ENCODE results near the gene MTCL1. TPM values are rescaled to one million over a fixed set of nuclear protein-coding genes. Genes with fewer than 3 reads are reported as not detected.

Gene MTCL1
- total and polyA plus RNA-seq, 5 experiments from 2014 or later, result 0.13 to 0.41 TPM; not detected in 3

DNA sequence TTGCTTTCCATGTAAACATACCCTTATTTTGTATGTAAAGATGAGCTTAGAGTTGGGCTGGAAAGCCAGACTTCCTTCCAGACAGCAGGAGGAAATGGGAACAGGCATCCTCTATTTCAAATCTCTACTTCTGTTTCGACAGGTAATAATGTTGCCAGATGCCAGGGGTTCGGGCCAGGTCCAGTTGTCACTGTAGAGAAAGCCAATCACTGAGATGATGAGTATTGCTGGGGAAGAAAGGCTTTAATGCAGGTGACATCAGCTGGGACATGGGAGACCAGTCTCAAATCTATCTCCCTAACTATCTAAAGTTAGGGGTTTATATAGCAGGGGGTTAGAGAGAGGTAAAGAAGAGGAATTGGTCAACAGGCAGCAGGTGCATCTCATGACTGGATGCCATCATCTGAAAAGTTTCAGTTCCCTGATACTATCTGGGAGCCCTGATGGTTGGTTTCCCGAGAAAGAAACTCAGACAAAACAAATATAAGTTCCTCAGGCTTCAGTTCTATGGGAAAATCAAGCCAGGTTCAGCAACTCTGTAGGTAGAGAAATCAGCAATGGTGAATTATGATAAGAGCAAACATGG lies 9.3 kb upstream of the MTCL1 start:
- POLR2A ChIA-PET, result interaction anchor here (0.6 kb wide), 1 partner anchor 486 kb away, joined by 3 read pairs; no protein-coding TSS in a partner anchor
- H3K4me3 Mint-ChIP-seq, result no peak overlapping the region
- DNase-seq (no peak), ATAC-seq (no peak)
- peaks cover 0 to 8% (median under 1%) of the 10 kb centered on the region in 4 donors for H3K4me1 Mint-ChIP-seq
- no peak overlapping the region for H3K27ac Mint-ChIP-seq
- H3K27me3 Mint-ChIP-seq, result peaks cover 6 to 24% (median 12%) of the 10 kb centered on the region in 5 donors
- H3K9me3 Mint-ChIP-seq, result no peaks in the 10 kb centered on the region
- no peaks in the 10 kb centered on the region for H3K36me3 Mint-ChIP-seq

DNA sequence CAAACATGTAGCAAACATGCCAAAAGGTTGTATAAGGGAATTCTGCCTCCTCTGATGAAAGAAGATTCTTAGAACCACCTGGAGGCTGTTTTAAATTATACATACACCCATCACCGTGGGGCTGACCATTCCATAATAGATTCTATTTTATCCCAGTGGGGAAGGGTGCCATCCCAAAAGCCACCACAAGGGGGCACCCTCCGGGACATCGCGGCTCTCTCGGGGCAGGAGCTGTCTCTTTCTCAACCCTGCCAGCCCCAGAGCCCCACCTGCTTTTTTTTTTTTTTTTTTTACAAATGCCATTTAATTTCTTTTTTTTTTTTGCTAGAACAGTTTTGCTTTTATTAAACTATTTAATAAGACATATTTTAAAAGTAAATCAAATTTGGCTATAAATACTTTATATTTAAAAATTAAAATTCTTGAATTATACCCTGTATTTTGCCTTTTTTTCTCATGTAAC lies 8.6 kb upstream of the MTCL1 start:
- no peaks in the 10 kb centered on the region for H3K36me3 Mint-ChIP-seq
- peak; percentile 53 to 82 (median 72) for DNase-seq
- H3K4me1 Mint-ChIP-seq, result peaks cover 0 to 8% (median under 1%) of the 10 kb centered on the region in 4 donors
- peak overlapping the region in 1 of 10 donors; percentile 84 for H3K27ac Mint-ChIP-seq
- no peak overlapping the region for H3K4me3 Mint-ChIP-seq
- POLR2A ChIA-PET, result interaction anchor here (0.6 to 0.7 kb wide), 2 partner anchors 40 to 486 kb away, joined by 3 read pairs; no protein-coding TSS in a partner anchor
- H3K27me3 Mint-ChIP-seq, result peaks cover 10 to 30% (median 13%) of the 10 kb centered on the region in 5 donors
- ATAC-seq, result peak; percentile 86 to 93
- no peaks in the 10 kb centered on the region for H3K9me3 Mint-ChIP-seq

DNA sequence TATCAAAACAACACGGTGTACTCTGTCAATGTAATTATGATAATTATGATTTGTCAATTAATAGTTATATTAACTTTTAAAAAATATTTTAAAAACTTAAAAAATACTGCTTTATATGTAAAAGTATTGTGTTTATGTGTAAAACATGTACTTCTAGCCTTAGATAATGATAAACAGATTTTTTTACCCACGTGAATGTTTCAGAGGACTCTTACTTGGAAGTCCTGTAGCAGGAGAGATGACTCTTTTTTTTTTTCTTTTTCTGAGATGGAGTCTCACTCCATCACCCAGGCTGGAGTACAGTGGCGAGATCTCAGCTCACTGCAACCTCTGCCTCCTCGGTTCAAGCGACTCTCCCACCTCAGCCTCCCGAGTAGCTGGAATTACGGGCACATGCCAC lies 6.2 kb upstream of the MTCL1 start:
- POLR2A ChIA-PET, result no interaction called here
- Mint-ChIP-seq H3K27ac (no peak overlapping the region), H3K4me1 (peaks cover 5 to 11% (median 10%) of the 10 kb centered on the region in 4 donors), H3K9me3 (no peaks in the 10 kb centered on the region), H3K4me3 (no peak overlapping the region), H3K27me3 (peaks cover 23 to 49% (median 25%) of the 10 kb centered on the region in 5 donors), H3K36me3 (no peaks in the 10 kb centered on the region)
- no peak for ATAC-seq
- DNase-seq, result no peak

DNA sequence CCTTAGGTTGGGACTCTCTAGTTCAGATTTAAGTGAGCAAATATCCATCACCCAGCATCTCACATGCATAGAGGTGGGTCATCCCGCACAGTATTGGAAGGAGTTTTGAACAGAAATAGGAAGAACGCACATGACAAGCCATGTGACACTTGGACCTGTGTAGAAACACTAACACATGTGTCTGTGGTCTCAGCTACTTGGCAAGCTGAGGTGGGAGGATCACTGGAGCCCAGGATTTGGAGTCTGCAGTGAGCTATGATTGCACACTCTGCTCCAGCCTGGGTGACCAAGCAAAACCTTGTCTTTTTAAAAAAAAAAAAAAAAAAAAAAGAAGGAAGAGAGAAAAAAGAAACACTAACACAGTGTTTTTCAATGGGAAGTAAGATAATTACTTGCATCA lies 5.4 kb upstream of the MTCL1 start:
- no peak for ATAC-seq

DNA sequence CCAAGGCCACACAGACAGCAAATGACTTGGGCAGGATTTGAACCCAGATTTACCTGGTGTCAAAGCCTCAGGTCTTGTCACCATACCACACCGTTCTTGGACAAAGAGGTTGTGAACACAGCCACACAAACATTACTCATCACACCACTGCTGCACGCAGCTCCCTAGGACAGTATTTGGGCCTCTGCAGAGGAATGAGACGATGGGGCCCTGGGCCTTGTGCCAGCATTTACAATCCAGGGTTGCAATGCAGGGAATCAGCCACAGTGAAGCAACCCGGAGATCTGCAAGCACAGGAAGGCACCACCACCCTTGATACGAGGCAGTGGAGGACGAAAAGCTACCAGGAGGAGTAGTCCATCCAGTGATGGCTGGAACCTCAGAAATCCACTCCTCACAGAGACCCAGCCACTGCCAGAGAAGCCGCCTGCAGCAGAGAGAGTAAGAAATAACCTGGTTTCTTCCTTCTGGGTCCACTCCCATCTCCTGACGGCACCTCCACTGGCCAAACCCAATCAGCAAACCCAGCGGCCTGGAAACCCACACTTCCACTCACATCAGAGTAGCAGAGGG lies 3.7 kb upstream of the MTCL1 start:
- DNase-seq (no peak), ATAC-seq (no peak)
- Mint-ChIP-seq H3K27ac (no peak overlapping the region), H3K4me1 (peaks cover 8 to 21% (median 12%) of the 10 kb centered on the region in 4 donors), H3K36me3 (no peaks in the 10 kb centered on the region), H3K4me3 (peak overlapping the region in 1 of 10 donors; percentile 14), H3K9me3 (no peaks in the 10 kb centered on the region), H3K27me3 (peaks cover 24 to 55% (median 26%) of the 10 kb centered on the region in 5 donors)
- POLR2A ChIA-PET, result no interaction called here

More for the DNA sequence above, 5.4 kb upstream of the MTCL1 start:
- POLR2A ChIA-PET, result no interaction called here
- Mint-ChIP-seq H3K4me3 (no peak overlapping the region), H3K4me1 (peaks cover 9 to 19% (median 16%) of the 10 kb centered on the region in 4 donors), H3K27me3 (peaks cover 23 to 55% (median 26%) of the 10 kb centered on the region in 5 donors), H3K27ac (no peak overlapping the region), H3K36me3 (no peaks in the 10 kb centered on the region), H3K9me3 (no peaks in the 10 kb centered on the region)
- DNase-seq, result no peak

DNA sequence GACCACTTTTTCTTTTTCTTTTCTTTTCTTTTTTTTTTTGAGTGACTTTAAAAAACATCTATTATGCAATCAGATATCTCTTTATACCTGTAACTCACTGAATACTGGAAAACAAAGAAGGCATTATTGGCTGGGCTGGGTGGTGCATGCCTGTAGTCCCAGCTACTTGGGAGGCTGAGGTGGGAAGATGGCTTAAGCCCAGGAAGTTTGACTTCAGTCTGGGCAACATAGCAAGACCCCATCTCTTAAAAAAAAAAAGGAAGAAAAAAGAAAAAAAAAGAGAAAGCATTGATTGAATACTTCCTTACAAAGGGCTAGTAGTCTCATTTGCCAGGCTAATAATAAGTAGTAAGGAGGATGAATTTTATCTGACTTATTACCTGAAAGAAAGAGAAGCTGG lies 2.7 kb upstream of the MTCL1 start:
- H3K4me1 Mint-ChIP-seq, result peaks cover 12 to 27% (median 20%) of the 10 kb centered on the region in 4 donors
- no peak for ATAC-seq
- POLR2A ChIA-PET, result no interaction called here
- peak overlapping the region in 4 of 10 donors; percentile 15 to 50 (median 32) for H3K4me3 Mint-ChIP-seq
- H3K36me3 Mint-ChIP-seq, result peaks cover 0 to 3% (median 0%) of the 10 kb centered on the region in 3 donors
- H3K27ac Mint-ChIP-seq, result no peak overlapping the region
- no peaks in the 10 kb centered on the region for H3K9me3 Mint-ChIP-seq
- no peak for DNase-seq
- peaks cover 29 to 63% (median 36%) of the 10 kb centered on the region in 5 donors for H3K27me3 Mint-ChIP-seq

DNA sequence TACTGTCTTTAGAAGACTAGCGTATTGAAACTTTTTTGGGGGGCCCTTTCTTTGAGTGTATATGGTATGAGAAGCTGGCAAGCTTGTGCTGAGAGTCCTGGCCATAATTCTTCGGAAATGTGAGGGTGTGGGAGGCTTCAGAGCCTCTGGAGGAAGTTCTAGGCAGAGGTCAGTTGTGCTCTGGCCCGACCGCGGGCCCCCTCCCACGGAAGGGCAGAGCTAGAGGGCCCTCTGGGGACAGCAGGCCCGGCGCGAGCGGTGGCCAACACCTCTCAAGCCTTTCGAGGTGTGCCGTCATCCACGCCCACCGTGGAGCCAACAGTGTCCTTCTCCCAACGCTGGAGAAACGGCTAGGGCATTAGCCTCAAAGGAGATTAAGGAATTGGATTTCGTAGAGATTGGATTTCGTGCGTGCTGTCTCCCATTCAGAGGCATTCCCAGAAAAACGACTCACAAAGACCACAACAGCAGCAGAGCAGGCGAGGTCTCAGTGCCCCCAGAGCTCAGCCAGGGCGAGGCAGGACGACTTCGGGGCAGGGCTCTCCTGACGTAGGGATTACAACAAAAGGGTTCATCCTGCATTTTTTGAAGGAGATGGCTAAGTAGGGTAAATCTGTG lies 2.2 kb upstream of the MTCL1 start:
- ATAC-seq (no peak), DNase-seq (no peak)
- H3K9me3 Mint-ChIP-seq, result no peaks in the 10 kb centered on the region
- H3K4me1 Mint-ChIP-seq, result peaks cover 12 to 27% (median 21%) of the 10 kb centered on the region in 4 donors
- peaks cover 0 to 3% (median 0%) of the 10 kb centered on the region in 3 donors for H3K36me3 Mint-ChIP-seq
- H3K4me3 Mint-ChIP-seq, result peak overlapping the region in 5 of 10 donors; percentile 36 to 62 (median 43)
- H3K27ac Mint-ChIP-seq, result no peak overlapping the region
- peaks cover 34 to 69% (median 41%) of the 10 kb centered on the region in 5 donors for H3K27me3 Mint-ChIP-seq
- POLR2A ChIA-PET, result no interaction called here

DNA sequence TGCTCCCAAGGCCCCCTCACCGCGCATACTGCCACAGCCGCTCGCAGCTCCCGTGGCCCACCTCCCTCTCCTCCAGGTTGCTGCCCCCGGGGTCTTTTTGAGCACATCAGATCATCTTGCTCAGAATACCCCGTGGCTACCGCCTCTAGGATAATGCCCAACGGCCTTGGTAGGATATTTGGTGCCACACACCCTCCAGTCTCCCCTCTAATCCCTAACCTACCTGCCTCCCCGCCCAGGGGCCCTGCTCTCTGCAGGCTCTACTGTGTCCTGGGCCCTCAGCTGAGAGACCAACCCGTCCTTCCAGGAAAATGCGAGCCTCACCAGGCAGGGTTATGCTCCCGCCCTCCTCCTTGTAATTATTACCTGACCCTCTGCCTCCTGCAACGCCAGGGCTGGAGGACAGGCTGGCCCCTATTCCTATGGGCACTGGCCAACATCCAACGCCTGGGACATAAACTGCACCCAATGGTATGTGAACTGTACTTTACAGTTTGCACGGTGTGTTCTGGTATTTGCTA lies 1.5 kb upstream of the MTCL1 start:
- Mint-ChIP-seq H3K9me3 (no peaks in the 10 kb centered on the region), H3K4me3 (peak overlapping the region; percentile 84 to 96 (median 92)), H3K27me3 (peaks cover 38 to 75% (median 45%) of the 10 kb centered on the region in 5 donors), H3K36me3 (peaks cover 0 to 3% (median 0%) of the 10 kb centered on the region in 3 donors), H3K4me1 (peaks cover 12 to 27% (median 21%) of the 10 kb centered on the region in 4 donors), H3K27ac (peak overlapping the region in 1 of 10 donors; percentile 71)
- no peak for DNase-seq
- no peak for ATAC-seq
- POLR2A ChIA-PET, result no interaction called here

DNA sequence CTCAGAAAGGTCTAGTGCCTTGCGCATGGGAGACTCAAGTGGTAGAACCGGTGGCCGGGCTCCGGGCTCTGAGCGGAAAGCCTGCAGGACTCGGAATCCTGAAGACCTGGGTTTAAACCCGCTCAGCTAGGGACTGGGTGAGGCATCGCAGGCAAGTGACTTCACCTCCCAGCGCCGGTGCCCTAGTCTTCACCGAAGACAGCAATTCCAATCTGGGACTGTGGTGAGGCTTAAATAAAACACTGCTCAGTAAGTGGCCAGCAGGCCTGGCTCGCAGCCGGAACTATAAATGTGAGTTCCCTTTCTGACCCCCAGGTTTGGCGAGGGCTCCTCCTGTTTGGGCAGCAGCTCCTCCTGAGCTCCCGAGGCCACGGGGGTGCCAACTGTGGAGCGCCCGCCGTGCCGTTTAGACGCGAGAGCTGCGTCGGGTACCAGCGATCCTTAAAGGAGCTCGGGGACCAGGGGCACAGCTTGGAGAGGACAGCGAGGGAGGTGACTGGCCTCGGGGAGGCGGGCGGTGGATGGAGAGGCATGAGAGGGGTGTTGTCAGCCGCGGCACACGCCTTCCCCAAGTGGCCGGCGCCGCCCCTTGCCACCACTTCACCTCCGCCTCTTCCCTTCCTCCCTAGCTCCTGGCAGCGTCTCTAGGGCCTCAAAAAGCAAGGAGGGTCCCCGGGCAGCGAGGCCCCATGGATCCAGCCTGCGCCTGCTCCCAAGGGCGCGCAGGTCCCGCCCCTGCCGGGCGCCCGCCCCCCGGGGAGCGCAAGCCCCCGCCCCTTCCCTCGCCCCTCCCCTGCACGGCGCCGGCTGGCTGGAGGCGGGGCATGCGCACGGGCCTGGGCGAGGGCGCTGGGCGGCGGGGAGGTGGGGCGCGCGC lies 757 bp upstream of the MTCL1 start:
- peaks cover 0 to 3% (median 0%) of the 10 kb centered on the region in 3 donors for H3K36me3 Mint-ChIP-seq
- peak overlapping the region; percentile 84 to 96 (median 92) for H3K4me3 Mint-ChIP-seq
- peaks cover 35 to 75% (median 48%) of the 10 kb centered on the region in 5 donors for H3K27me3 Mint-ChIP-seq
- POLR2A ChIA-PET, result interaction anchor here (1.1 kb wide), 1 partner anchor 91 kb away, joined by 3 read pairs; no protein-coding TSS in a partner anchor
- peaks cover 12 to 27% (median 21%) of the 10 kb centered on the region in 4 donors for H3K4me1 Mint-ChIP-seq
- H3K27ac Mint-ChIP-seq, result peak overlapping the region in 7 of 10 donors; percentile 12 to 59 (median 34)
- DNase-seq (peak; percentile 69 to 88 (median 80)), ATAC-seq (peak; percentile 86)
- no peaks in the 10 kb centered on the region for H3K9me3 Mint-ChIP-seq

DNA sequence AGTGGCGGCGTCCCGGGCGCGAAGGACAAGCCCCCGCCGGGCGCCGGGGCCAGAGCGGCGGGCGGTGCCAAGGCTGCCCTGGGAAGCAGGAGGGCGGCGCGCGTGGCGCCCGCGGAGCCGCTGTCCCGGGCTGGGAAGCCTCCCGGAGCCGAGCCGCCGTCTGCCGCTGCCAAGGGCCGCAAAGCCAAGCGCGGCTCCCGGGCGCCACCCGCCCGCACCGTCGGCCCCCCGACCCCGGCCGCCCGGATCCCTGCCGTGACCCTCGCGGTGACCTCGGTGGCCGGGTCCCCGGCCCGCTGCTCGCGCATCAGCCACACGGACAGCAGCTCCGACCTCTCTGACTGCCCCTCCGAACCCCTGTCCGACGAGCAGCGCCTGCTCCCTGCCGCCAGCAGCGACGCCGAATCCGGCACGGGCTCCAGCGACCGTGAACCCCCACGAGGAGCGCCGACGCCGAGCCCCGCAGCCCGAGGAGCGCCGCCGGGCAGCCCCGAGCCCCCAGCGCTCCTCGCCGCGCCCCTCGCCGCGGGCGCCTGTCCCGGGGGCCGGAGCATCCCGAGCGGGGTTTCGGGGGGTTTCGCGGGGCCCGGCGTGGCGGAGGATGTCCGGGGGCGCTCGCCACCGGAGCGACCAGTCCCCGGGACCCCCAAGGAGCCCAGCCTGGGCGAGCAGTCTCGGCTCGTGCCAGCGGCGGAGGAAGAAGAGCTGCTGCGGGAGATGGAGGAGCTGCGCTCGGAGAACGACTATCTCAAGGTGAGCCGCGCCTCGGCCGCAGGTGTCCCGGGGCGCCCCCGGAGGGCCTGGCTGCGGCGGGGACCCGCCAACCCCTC lies 820 bp downstream of the MTCL1 start:
- H3K27ac Mint-ChIP-seq, result peak overlapping the region in 2 of 10 donors; percentile 24 to 84
- POLR2A ChIA-PET, result interaction anchor here (1.1 kb wide), 1 partner anchor 89 kb away, joined by 3 read pairs; no protein-coding TSS in a partner anchor

More for the DNA sequence above, 820 bp downstream of the MTCL1 start:
- DNase-seq, result peak in 6 of 10 donors; percentile 12 to 41 (median 38)
- ATAC-seq, result peak in 1 of 2 donors; percentile 34
- Mint-ChIP-seq H3K36me3 (peaks cover 0 to 3% (median 0%) of the 10 kb centered on the region in 3 donors), H3K4me3 (peak overlapping the region in 8 of 10 donors; percentile 83 to 97 (median 94)), H3K9me3 (peaks cover 0 to 4% (median 0%) of the 10 kb centered on the region in 9 donors), H3K27me3 (peaks cover 30 to 65% (median 43%) of the 10 kb centered on the region in 5 donors), H3K4me1 (peaks cover 12 to 27% (median 21%) of the 10 kb centered on the region in 4 donors)
